Measurements from ENCODE around the gene C1S.
"Not testable (repeated sequence)": the region's sequence is repeated elsewhere in the genome, so short reads cannot be mapped to it uniquely, and the experiment has no call there.

- TF ChIP-seq, protein P1, sequence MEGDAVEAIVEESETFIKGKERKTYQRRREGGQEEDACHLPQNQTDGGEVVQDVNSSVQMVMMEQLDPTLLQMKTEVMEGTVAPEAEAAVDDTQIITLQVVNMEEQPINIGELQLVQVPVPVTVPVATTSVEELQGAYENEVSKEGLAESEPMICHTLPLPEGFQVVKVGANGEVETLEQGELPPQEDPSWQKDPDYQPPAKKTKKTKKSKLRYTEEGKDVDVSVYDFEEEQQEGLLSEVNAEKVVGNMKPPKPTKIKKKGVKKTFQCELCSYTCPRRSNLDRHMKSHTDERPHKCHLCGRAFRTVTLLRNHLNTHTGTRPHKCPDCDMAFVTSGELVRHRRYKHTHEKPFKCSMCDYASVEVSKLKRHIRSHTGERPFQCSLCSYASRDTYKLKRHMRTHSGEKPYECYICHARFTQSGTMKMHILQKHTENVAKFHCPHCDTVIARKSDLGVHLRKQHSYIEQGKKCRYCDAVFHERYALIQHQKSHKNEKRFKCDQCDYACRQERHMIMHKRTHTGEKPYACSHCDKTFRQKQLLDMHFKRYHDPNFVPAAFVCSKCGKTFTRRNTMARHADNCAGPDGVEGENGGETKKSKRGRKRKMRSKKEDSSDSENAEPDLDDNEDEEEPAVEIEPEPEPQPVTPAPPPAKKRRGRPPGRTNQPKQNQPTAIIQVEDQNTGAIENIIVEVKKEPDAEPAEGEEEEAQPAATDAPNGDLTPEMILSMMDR (IDR thresholded peaks at IDR 0.05) = not testable (repeated sequence)
- TF ChIP-seq POLR2A (IDR thresholded peaks at IDR 0.05); POLR2AphosphoS5 (IDR thresholded peaks at IDR 0.05; ENCODE audit: insufficient read depth in 1 of 2, low read depth in 1 of 2): not testable (repeated sequence)
Measured at GRCh38 chr12:7055736-7056135, 4.8 kb upstream of the C1S start.

All from vagina (tissue), 2 donors.